ENCODE measurements around the gene TSPAN18.

DNA sequence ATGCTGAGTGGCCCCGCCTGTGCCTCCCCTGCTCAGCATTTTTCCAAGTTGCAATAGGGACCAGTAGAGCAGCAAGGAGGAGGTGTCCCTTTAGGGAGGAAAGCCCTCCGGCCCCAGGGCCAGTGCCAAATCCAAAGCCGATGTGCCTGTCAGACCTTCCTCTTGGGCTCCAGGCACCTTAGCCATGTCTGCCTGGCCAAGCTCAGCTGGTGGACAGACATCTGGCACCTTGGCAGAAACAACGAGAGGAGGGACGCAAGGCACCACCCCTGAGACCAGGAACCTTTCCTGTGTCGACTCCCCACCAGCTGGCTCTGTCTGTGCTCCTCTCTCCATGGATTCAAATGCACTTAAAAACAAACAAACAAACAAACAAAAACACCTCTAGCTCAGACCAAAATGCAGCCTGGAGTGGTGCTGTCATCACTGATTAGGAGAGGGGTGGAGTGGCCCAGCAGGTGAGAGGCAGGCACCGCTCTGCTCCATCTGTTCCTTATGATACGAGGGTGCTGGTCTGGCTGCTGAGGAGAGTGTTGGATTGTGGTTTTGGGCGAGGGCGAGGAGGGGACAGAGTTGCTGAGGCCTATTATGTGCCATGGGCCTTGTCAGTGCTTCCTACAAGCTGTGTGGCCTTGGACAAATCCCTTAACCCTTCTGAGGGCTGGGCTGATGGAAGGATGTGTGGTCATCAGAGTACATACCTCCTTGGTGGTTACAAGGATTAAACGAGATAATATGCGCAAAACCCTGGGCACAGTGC lies 177.7 kb downstream of the TSPAN18 start:
- TF ChIP-seq EZH2 (IDR thresholded peaks at IDR 0.05; ENCODE audit: insufficient read depth, poor library complexity, severe bottlenecking) (no peak), EZH2phosphoT487 (IDR thresholded peaks at IDR 0.05; ENCODE audit: insufficient read depth, low read depth) (no peak)

Measured in GM23248 (cell line).